Stimulated activated CD4-positive, alpha-beta T cell treated with anti-CD3 and anti-CD28 coated beads, Interleukin-2, amount 100 ng/mL, for 24 hours (primary cell): ENCODE data around the gene CT45A10.
"Not testable (repeated sequence)": the region's sequence is repeated elsewhere in the genome, so short reads cannot be mapped to it uniquely, and the experiment has no call there.

Experiments
- DNase-seq, 2 donors: peaks; one replicate each; pipeline ENCODE4 v3.0.0-alpha.2; 2020

The CT45A10 gene, protein sequence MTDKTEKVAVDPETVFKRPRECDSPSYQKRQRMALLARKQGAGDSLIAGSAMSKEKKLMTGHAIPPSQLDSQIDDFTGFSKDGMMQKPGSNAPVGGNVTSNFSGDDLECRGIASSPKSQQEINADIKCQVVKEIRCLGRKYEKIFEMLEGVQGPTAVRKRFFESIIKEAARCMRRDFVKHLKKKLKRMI

DNA sequence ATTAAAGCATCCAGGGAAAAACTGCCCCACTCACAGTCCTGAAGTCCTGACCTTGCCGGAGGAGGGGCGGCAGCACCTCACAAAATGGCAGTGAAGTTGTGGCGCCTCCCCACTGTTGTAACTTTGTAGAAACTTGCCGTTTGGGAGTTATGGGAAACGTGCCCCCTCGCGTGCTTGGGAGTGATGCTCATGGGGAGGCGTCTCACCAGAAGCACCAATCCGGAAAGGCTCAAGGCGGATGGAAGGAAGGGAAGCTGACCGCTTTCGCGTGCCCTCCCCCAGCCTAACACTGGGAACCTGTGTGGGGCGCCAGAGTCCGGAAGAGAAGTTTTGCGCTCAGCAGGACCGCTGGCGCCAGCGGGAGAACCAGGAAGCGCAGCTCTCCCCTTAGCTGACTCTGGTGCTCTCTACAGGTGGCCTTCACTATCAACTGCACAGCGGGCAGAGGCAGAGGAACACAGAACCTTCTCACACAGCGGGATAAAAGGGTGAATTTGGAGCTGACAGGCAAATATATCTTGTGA is at the start of gene CT45A10, which contains the start of gene SAGE1:
Gene CT45A10, minus strand, starts transcription at position 151 of the 524 bp plus-strand sequence. CDS start 8,100 bp downstream, outside the sequence.
Gene SAGE1, plus strand, starts transcription at position 423 of the 524 bp plus-strand sequence. CDS start 2,527 bp downstream, outside the sequence.
- no peak for DNase-seq

DNA sequence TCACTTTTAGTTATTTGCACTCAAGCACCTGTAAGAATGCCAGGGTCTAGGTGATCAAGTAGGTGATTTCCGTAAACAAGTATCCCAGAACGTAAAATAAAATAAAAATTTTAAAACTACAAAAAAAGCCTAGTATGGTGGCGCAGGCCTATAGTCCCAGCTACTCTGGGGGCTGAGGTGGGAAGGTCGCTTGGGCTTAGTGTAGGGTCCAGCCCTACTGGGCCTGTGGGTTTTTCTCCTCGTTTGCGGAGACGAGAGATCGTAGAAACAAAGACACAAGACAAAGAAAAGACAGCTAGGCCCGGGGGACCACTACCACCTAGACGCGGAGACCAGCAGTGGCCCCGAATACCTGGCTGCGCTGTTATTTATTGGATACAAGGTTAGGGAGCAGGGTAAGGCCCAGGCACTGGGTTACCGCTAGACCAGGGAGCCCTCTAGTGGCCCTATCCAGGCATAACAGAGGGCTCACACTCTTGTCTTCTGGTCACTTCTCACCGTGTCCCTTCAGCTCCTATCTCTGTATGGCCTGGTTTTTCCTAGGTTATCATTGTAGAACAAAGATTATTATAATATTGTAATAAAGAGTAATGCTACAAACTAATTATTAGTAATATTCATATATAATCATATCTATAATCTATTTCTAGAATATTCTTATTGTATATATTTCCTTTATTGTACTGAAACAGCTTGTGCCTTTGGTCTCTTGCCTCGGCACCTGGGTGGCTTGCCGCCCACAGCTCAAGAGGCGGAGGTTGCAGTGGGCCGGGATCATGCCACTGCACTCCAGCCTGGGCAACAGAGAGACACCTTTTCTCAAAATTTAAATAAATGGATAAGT is 38.6 kb upstream of the CT45A10 start:
- DNase-seq: peak; percentile 34 to 56

DNA sequence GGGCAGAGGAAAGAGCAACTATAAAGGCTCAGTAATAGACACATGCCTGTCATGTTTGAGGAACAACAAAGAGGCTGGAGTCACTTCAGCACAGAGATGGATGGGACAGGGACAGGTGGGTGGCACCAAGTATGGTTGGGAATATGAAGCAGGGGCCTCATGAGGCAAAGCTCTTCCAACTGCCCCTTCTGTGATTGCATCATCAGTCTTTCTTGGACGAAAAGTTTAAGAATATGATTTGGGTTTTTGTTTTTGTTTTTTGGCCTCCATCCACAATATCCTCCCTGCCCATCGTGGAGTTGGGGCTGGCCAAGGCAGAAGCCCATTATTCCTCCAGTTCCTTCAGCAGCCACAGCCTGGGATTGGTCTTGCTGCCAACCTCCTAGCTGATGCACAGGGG is 34.7 kb upstream of the CT45A10 start:
- DNase-seq: no peak

DNA sequence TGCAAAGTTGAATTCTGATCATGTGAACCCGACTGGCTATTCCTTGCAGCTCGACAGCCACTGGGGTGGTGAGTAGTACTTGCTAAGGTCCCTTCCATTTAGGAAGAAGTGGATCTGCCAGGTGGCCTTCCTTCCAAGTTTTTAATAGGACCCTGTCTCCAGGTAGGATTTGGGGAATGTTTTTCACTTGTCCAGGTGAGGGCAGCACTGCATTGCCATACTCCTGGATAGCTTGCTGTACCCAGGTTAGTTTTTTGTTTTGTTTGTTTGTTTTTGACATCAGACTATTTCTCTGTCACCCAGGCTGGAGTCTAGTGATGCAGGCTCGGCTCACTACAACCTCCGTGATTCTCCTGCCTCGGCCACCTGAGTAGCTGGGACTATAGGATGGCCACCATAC is 30.1 kb upstream of the CT45A10 start:
- DNase-seq: no peak

DNA sequence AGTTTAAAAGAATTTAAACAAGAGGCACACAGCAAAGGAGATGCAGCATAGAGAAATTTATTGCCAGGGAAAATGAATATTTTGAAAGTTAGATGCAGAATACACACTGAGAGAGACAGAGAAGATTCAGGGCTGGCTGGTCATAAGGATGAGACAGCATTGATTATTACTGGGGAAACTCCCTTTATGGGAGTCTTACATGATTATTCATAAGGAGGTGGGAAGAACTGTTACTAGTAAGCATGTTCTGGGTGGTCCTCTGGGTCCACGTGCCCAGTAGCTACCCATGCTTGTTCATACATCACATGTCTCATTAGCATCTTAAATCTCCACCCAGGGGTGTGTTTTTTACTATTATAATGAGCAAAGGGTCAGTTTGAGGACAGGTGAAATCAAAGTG is 27.3 kb upstream of the CT45A10 start:
- DNase-seq: not testable (repeated sequence)

DNA sequence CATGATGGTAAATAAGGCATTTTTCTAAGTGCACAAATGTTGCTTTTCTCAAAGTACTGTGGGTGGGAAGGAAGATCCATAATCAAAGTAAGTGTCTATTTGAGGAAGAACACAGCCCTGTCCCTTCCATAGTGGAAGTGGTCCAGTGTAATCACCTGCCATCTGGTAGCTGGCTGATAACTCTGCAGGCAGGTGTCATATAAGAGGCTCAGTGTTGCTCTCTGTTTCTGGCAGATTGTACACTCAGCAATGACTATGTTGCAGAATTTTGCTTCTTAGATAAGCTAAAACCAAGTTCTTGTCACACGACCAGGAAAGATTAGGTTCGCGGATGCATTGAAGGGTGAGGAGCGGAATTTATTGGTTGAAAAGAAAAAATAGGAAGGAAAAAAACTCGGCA is 21.2 kb upstream of the CT45A10 start:
- DNase-seq: no peak

DNA sequence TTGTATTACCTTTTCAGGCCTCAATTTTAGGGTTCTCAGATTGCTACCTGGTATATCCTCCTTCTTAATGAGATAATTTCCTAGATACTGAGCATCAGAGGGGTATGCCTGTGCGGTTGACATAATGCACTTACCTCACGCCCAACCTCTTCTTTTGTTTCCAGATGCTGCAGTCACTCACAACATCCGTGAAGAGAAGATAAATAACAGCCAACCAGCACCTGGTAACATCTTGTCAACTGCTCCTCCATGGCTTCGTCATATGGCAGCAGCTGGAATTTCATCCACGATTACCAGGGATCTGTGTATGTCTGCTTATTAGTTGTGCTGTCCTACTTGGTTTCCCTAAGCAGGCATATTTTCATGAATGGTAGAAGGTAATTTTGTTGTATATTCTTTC is 17.0 kb upstream of the CT45A10 start:
- no peak for DNase-seq

DNA sequence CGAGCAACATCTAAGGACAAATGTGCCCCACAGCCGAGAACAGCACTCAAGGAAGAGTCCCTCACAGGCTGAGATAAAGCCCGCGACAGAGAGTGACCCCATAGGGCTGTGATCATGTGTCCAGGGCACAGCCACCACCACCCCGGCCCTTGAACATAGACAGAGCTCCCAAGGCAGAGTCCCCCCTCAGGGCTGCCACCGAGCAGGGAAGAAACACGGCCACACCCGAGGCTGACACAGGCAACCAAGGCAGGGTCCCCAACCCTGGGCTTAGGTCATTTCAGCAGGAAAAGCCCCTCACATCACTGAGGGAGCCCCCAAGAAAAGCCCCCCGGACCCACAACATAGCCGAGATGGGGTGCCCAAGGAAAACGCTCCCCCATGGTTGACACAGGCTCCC is 463 bp downstream of the CT45A10 start:
- DNase-seq: no peak

DNA sequence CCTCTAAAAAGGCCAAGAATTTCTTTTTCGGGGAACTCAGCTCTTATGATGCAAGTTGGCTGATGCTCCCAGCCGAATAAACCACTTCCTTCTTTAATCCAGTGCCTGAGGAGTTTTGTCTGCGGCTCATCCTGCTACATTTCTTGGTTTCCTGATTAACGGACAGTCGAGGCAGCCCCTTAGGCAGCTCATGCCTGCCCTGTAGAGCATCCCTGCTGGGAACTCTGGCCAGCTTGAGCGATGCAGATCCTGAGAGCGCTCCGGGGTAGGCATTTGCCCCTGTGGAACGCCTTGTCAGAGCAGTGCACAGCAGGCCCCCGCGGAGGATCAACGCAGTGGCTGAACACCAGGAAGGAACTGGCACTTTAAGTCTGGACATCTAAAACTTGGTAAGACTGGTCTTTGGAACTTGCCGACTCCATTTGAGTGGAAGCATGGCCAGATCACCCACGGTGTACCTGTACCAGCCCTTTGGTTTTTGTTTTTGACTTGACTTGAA is 3.1 kb downstream of the CT45A10 start:
- no peak for DNase-seq

DNA sequence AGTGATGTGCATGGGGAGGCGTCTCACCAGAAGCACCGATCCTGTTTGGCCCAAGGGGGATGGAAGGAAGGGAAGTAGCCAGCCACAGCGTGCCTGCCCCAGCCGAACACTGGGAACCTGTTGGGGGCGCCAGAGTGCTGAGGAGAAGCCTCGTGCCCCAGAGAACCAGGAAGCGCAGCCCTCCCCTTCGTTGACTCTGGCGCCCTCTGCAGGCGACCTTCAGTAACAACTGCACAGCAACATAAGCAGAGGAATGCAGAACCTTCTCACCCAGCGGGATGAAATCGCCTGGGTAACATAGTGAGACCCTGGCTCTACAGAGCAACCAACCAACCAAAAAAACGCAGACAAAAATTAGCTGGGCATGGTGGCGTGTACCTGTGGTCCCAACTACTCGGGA is 4.3 kb downstream of the CT45A10 start:
- DNase-seq: peak; percentile 17 to 55

DNA sequence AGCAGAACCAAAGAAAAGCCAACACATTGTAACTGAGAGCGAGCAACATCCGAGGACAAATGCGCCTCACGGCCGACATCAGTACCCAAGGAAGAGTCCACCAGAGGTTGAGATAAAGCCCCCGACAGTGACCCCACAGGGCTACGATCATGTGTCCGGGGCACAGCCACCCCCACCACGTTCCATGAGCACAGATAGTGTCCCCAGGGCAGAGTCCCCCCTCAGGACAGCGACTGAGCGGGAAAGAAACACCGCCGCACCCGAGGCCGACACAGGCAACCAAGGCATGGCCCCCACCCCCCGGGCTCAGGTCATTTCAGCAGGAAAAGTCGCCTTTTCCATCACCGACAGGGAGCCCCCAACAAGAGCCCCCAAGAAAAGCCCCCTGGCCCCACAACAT is 5.0 kb downstream of the CT45A10 start:
- not testable (repeated sequence) for DNase-seq

DNA sequence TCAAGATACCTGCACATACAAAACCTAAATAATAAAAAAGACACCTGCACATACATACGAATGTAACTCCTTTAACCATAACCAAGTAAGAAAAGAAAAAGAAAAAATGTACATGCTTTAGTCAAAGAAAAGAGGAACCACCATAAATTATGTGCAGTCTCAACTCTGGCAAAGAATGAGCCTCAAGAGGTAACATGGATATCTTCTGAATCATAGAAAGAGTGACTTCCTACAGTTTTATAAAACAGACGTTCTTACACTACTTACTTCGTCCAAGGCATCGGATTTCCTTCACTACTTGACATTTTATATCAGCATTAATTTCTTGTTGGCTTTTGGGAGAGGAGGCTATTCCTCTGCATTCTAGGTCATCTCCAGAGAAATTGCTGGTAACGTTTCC is 10.5 kb downstream of the CT45A10 start:
- not testable (repeated sequence) for DNase-seq

DNA sequence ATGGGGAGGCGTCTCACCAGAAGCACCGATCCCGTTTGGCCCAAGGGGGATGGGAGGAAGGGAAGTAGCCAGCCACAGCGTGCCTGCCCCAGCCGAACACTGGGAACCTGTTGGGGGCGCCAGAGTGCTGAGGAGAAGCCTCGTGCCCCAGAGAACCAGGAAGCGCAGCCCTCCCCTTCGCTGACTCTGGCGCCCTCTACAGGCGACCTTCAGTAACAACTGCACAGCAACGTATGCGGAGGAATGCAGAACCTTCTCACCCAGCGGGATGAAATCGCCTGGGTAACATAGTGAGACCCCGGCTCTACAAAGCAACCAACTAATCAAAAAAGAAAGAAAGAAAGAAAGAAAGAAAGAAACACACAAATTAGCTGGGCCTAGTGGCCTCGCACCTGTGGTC is 21.5 kb downstream of the CT45A10 start, which contains the start of gene CT45A9:
Gene CT45A9, minus strand, starts transcription at position 101 of the 400 bp plus-strand sequence. CDS start 3,751 bp downstream, outside the sequence.
- not testable (repeated sequence) for DNase-seq

DNA sequence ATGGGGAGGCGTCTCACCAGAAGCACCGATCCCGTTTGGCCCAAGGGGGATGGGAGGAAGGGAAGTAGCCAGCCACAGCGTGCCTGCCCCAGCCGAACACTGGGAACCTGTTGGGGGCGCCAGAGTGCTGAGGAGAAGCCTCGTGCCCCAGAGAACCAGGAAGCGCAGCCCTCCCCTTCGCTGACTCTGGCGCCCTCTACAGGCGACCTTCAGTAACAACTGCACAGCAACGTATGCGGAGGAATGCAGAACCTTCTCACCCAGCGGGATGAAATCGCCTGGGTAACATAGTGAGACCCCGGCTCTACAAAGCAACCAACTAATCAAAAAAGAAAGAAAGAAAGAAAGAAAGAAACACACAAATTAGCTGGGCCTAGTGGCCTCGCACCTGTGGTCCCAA is 38.8 kb downstream of the CT45A10 start, which contains the start of gene CT45A8:
Gene CT45A8, minus strand, starts transcription at position 101 of the 400 bp plus-strand sequence. CDS start 3,755 bp downstream, outside the sequence.
- not testable (repeated sequence) for DNase-seq

DNA sequence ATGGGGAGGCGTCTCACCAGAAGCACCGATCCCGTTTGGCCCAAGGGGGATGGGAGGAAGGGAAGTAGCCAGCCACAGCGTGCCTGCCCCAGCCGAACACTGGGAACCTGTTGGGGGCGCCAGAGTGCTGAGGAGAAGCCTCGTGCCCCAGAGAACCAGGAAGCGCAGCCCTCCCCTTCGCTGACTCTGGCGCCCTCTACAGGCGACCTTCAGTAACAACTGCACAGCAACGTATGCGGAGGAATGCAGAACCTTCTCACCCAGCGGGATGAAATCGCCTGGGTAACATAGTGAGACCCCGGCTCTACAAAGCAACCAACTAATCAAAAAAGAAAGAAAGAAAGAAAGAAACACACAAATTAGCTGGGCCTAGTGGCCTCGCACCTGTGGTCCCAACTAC is 56.1 kb downstream of the CT45A10 start, which contains the start of gene CT45A7:
Gene CT45A7, minus strand, starts transcription at position 101 of the 400 bp plus-strand sequence. CDS start 3,747 bp downstream, outside the sequence.
- DNase-seq: not testable (repeated sequence)
